Measurements from ENCODE around the gene AGBL5.

The AGBL5 gene

GRCh38 chr2:27077231-27077630 is 25.8 kb downstream of the AGBL5 start:
- no peaks in the 10 kb centered on the region for H3K27me3 ChIP-seq (replicated peaks; ENCODE audit: control insufficient read depth, insufficient read depth, low read length)
- H3K36me3 ChIP-seq (ENCODE audit: control insufficient read depth, insufficient read depth, low read length), result no peaks in the 10 kb centered on the region
- no peak overlapping the region for H3K4me3 ChIP-seq (replicated peaks; ENCODE audit: low read depth, low read length)
- DNase-seq (ENCODE audit: extremely low read depth, insufficient read length), result no peak
- no peak for TF ChIP-seq CTCF (IDR thresholded peaks at IDR 0.05; ENCODE audit: insufficient read depth, low read length, poor library complexity, severe bottlenecking)

- DNase-seq (ENCODE audit: extremely low read depth, insufficient read length), result no peak
- TF ChIP-seq CTCF (IDR thresholded peaks at IDR 0.05; ENCODE audit: insufficient read depth, low read length, poor library complexity, severe bottlenecking), result no peak
- no peaks in the 10 kb centered on the region for H3K27me3 ChIP-seq (replicated peaks; ENCODE audit: control insufficient read depth, insufficient read depth, low read length)
- H3K36me3 ChIP-seq (ENCODE audit: control insufficient read depth, insufficient read depth, low read length), result no peaks in the 10 kb centered on the region
- H3K4me3 ChIP-seq (replicated peaks; ENCODE audit: low read depth, low read length), result no peak within 1 kb of the TSS
Measured at GRCh38 chr2:27078267-27079194, 27.1 kb downstream of the AGBL5 start, which contains the start of gene EMILIN1. Gene EMILIN1, plus strand, starts transcription at chr2:27078615. Its CDS starts 451 bp downstream, at chr2:27079066.

GRCh38 chr2:27079233-27080139 is 28.0 kb downstream of the AGBL5 start:
- DNase-seq (ENCODE audit: extremely low read depth, insufficient read length), result no peak
- Histone ChIP-seq H3K4me3 (replicated peaks; ENCODE audit: low read depth, low read length) (no peak overlapping the region), H3K36me3 (ENCODE audit: control insufficient read depth, insufficient read depth, low read length) (no peaks in the 10 kb centered on the region), H3K27me3 (replicated peaks; ENCODE audit: control insufficient read depth, insufficient read depth, low read length) (no peaks in the 10 kb centered on the region)
- TF ChIP-seq CTCF (IDR thresholded peaks at IDR 0.05; ENCODE audit: insufficient read depth, low read length, poor library complexity, severe bottlenecking), result no peak

GRCh38 chr2:27080140-27080469 is 28.6 kb downstream of the AGBL5 start:
- TF ChIP-seq CTCF (IDR thresholded peaks at IDR 0.05; ENCODE audit: insufficient read depth, low read length, poor library complexity, severe bottlenecking), result no peak
- no peaks in the 10 kb centered on the region for H3K27me3 ChIP-seq (replicated peaks; ENCODE audit: control insufficient read depth, insufficient read depth, low read length)
- H3K36me3 ChIP-seq (ENCODE audit: control insufficient read depth, insufficient read depth, low read length), result no peaks in the 10 kb centered on the region
- no peak overlapping the region for H3K4me3 ChIP-seq (replicated peaks; ENCODE audit: low read depth, low read length)
- no peak for DNase-seq (ENCODE audit: extremely low read depth, insufficient read length)

- no peak for TF ChIP-seq CTCF (IDR thresholded peaks at IDR 0.05; ENCODE audit: insufficient read depth, low read length, poor library complexity, severe bottlenecking)
- no peaks in the 10 kb centered on the region for H3K27me3 ChIP-seq (replicated peaks; ENCODE audit: control insufficient read depth, insufficient read depth, low read length)
- DNase-seq (ENCODE audit: extremely low read depth, insufficient read length), result no peak
- H3K36me3 ChIP-seq (ENCODE audit: control insufficient read depth, insufficient read depth, low read length), result no peaks in the 10 kb centered on the region
- no peak overlapping the region for H3K4me3 ChIP-seq (replicated peaks; ENCODE audit: low read depth, low read length)
Measured at GRCh38 chr2:27080603-27080936, 29.1 kb downstream of the AGBL5 start.

Measured in GM06990 (cell line).